Stimulated activated CD8-positive, alpha-beta memory T cell treated with anti-CD3 and anti-CD28 coated beads, Interleukin-4, amount 100 ng/mL, for 48 hours (primary cell): ENCODE measurements around the gene DOCK4.

ENCODE experiments used
- DNase-seq: peaks from one replicate; pipeline ENCODE4 v3.0.0-alpha.2; 2020

Gene DOCK4

GRCh38 chr7:112156412-112156811, 49.8 kb downstream of the DOCK4 start:
- DNase-seq, result no peak

- DNase-seq, result no peak
Measured at GRCh38 chr7:112154690-112155089, 51.5 kb downstream of the DOCK4 start.

GRCh38 chr7:112152186-112152585, 54.0 kb downstream of the DOCK4 start:
- no peak for DNase-seq

- DNase-seq, result no peak
Measured at GRCh38 chr7:112150823-112151641, 55.2 kb downstream of the DOCK4 start.

GRCh38 chr7:112149734-112150133, 56.5 kb downstream of the DOCK4 start:
- DNase-seq, result no peak

GRCh38 chr7:112147793-112148361, 58.3 kb downstream of the DOCK4 start:
- no peak for DNase-seq

- DNase-seq, result no peak
Measured at GRCh38 chr7:112145206-112145605, 61.0 kb downstream of the DOCK4 start.

GRCh38 chr7:112144284-112145059, 61.7 kb downstream of the DOCK4 start:
- DNase-seq, result no peak

- no peak for DNase-seq
Measured at GRCh38 chr7:112143582-112143981, 62.6 kb downstream of the DOCK4 start.

GRCh38 chr7:112143136-112143535, 63.1 kb downstream of the DOCK4 start:
- DNase-seq, result no peak

- no peak for DNase-seq
Measured at GRCh38 chr7:112140600-112140999, 65.6 kb downstream of the DOCK4 start.

- DNase-seq, result no peak
Measured at GRCh38 chr7:112138938-112139337, 67.3 kb downstream of the DOCK4 start.

GRCh38 chr7:112138325-112138852, 67.8 kb downstream of the DOCK4 start:
- no peak for DNase-seq

- DNase-seq, result no peak
Measured at GRCh38 chr7:112137141-112138101, 68.8 kb downstream of the DOCK4 start.

- DNase-seq, result no peak
Measured at GRCh38 chr7:112136271-112137008, 69.8 kb downstream of the DOCK4 start.

GRCh38 chr7:112135815-112136214, 70.4 kb downstream of the DOCK4 start:
- no peak for DNase-seq

GRCh38 chr7:112134039-112134438, 72.2 kb downstream of the DOCK4 start:
- DNase-seq, result no peak

- DNase-seq, result no peak
Measured at GRCh38 chr7:112133328-112133727, 72.9 kb downstream of the DOCK4 start.

- no peak for DNase-seq
Measured at GRCh38 chr7:112132051-112132694, 74.0 kb downstream of the DOCK4 start.

GRCh38 chr7:112130729-112131410, 75.3 kb downstream of the DOCK4 start:
- no peak for DNase-seq
